Cerebellar nuclear complex (tissue), 1 donor: ENCODE results near the gene CD72.
"Not testable (repeated sequence)": the region's sequence is repeated elsewhere in the genome, so short reads cannot be mapped to it uniquely, and the experiment has no call there.

ENCODE experiments used
- DNase-seq, 2 experiments: peaks; one replicate each; lab custom pipeline; 2025; lab: John Stamatoyannopoulos, UW

Gene CD72

GRCh38 chr9:35649431-35650340 lies 31.5 kb upstream of the CD72 start:
- no peak for DNase-seq

- DNase-seq = peak in 1 of 2 experiments; percentile 58
Measured at GRCh38 chr9:35646533-35647265, 28.5 kb upstream of the CD72 start.

- DNase-seq = no peak
Measured at GRCh38 chr9:35646153-35646532, 27.9 kb upstream of the CD72 start.

GRCh38 chr9:35645736-35646135 lies 27.5 kb upstream of the CD72 start:
- DNase-seq = not testable (repeated sequence)

GRCh38 chr9:35643046-35643445 lies 24.8 kb upstream of the CD72 start:
- no peak for DNase-seq

GRCh38 chr9:35641478-35641877 lies 23.3 kb upstream of the CD72 start:
- DNase-seq = not testable (repeated sequence)

- DNase-seq = not testable (repeated sequence)
Measured at GRCh38 chr9:35640431-35640830, 22.2 kb upstream of the CD72 start.

- no peak for DNase-seq
Measured at GRCh38 chr9:35639631-35640030, 21.4 kb upstream of the CD72 start.

GRCh38 chr9:35639225-35639624 lies 21.0 kb upstream of the CD72 start:
- DNase-seq = not testable (repeated sequence)

GRCh38 chr9:35638751-35639150 lies 20.5 kb upstream of the CD72 start:
- DNase-seq = not testable (repeated sequence)

GRCh38 chr9:35637427-35637955 lies 19.3 kb upstream of the CD72 start:
- not testable (repeated sequence) for DNase-seq

- not testable (repeated sequence) for DNase-seq
Measured at GRCh38 chr9:35636877-35637246, 18.6 kb upstream of the CD72 start.

- no peak for DNase-seq
Measured at GRCh38 chr9:35636135-35636876, 18.1 kb upstream of the CD72 start.

- DNase-seq = no peak
Measured at GRCh38 chr9:35635730-35636129, 17.5 kb upstream of the CD72 start.

- no peak for DNase-seq
Measured at GRCh38 chr9:35629597-35629996, 11.4 kb upstream of the CD72 start.

- DNase-seq = no peak
Measured at GRCh38 chr9:35628389-35628991, 10.3 kb upstream of the CD72 start.

- no peak for DNase-seq
Measured at GRCh38 chr9:35627575-35627974, 9.4 kb upstream of the CD72 start.

GRCh38 chr9:35619800-35620158 lies 1.6 kb upstream of the CD72 start:
- DNase-seq = no peak

GRCh38 chr9:35618854-35619799 lies 914 bp upstream of the CD72 start:
- no peak for DNase-seq

- DNase-seq = no peak
Measured at GRCh38 chr9:35617548-35617947, 665 bp downstream of the CD72 start.
